GM19397 (cell line): ENCODE results near the gene SENP5.

ENCODE experiments used
- ATAC-seq: cut with Tn5 transposase; IDR thresholded peaks from one replicate; pipeline ENCODE4 v1.9.1; 2021; ENCODE audit warnings: mild to moderate bottlenecking, moderate library complexity; ENCODE audit not compliant: unreplicated experiment

The SENP5 gene

DNA sequence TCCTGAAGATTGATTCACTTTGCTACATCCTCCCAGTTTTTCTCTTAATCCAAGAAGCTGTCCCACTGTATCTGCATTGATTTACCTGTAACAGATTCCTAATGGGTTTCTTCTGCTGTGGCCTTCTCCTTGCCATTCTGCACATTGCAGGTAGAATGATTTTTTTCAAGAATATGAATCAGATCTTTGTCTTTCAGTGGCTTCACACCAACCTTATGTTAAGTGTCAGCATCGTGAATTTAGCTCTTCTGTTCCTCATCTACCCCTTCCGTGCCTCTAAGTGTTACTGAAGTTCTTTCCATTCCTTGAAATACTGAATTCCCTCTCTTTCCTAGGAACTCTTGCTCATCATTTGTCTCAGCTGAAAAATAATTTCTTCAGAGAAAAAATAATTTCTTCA is 7.5 kb downstream of the SENP5 start:
- no peak for ATAC-seq

GRCh38 chr3:196883361-196883760 is 15.6 kb downstream of the SENP5 start:
- no peak for ATAC-seq

GRCh38 chr3:196886144-196886543 is 18.4 kb downstream of the SENP5 start:
- ATAC-seq, result no peak

- ATAC-seq, result no peak
Observed at GRCh38 chr3:196889844-196890708, 22.4 kb downstream of the SENP5 start.

GRCh38 chr3:196894557-196895295 is 27.0 kb downstream of the SENP5 start:
- no peak for ATAC-seq

DNA sequence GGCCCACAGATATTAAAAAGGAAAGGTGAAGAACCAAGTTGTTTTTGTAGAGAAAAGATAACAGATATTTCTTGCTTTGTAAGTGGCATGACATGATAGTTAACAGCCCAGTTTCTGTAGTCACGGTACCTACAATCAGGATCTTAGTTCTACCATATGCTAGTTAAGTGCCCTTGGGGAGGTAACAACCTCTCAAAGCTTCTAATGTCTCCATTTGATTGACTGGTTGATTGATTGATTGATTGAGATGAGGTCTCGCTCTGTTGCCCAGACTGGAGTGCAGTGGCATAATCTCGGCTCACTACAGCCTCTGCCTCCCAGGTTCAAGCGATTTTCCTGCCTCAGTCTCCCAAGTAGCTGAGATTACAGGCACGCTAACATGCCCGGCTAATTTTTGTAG is 28.5 kb downstream of the SENP5 start:
- no peak for ATAC-seq

GRCh38 chr3:196901768-196902167 is 34.0 kb downstream of the SENP5 start:
- ATAC-seq, result no peak

GRCh38 chr3:196902296-196902695 is 34.6 kb downstream of the SENP5 start:
- ATAC-seq, result no peak

- no peak for ATAC-seq
Observed at GRCh38 chr3:196903740-196904139, 36.0 kb downstream of the SENP5 start.

- ATAC-seq, result no peak
Observed at GRCh38 chr3:196914866-196915265, 47.1 kb downstream of the SENP5 start.

DNA sequence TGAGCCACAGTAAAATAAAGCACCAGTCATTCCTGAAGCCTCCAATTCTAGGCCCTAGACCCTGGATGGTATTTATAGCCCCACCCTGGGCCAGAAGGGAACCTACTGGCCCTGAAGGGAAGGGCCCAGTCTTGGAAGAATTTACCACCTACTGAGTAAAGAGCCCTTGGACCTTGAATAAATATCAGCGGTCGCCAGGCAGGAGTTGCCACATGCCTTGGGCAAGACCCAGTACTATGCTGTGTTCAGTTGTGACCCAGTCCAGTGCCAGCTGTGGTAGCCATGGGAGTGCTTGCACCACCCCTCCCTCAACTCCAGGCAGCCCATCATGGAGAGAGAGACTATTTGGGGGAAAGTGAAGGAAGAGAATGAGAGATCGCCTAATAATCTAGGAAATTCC is 47.7 kb downstream of the SENP5 start:
- ATAC-seq, result no peak

DNA sequence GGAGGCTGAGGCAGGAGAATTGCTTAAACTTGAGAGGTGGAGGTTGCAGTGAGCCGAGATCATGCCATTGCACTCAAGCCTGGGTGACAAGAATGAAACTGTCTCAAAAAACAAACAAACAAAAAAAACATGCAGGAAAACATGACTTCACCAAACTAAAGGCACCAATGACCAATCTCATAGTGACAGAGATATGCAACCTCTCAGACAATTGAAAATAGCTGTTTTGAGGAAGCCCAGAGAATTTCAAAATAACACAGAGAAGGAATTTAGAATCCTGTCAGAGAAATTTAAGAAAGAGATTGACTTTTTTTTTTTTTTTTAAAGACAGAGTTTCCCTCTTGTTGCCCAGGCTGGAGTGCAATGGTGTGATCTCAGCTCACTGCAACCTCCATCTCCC is 48.5 kb downstream of the SENP5 start:
- no peak for ATAC-seq

DNA sequence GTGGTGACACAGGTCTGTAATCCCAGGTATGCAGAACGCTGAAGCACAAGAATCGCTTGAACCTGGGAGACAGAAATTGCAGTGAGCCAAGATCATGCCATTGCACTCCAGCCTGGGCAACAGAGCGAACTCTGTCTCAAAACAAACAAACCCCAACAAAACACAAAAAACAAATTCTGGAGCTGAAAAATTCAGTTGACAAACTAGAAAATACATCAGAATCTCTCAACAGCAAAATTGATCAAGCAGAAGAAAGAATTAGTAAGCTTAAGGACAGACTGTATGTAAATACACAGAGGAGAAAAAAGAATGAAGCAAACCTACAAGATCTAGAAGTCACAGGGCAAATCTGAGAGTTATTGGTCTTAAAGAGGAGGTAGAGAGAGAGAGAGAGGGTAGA is 49.3 kb downstream of the SENP5 start:
- ATAC-seq, result no peak

- no peak for ATAC-seq
Observed at GRCh38 chr3:196918968-196919367, 51.2 kb downstream of the SENP5 start.

DNA sequence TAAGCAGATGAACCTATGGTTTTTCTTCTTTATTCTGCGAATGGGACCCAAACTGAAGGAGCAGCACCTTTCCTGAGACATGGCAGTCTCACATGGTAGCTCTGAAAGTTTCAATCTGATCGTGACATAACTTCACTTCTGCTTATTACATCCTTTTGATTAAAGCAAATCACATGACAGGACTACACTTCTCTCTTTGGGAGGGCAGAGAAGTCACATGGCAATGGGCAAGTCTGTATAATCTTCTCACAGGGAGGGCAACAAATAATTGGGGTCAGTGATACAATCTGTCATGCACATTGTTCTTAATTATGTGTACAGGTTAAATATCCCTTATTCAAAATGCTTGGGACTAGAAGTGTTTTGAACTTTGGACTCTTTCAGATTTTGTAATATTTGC is 53.0 kb downstream of the SENP5 start:
- ATAC-seq, result no peak

DNA sequence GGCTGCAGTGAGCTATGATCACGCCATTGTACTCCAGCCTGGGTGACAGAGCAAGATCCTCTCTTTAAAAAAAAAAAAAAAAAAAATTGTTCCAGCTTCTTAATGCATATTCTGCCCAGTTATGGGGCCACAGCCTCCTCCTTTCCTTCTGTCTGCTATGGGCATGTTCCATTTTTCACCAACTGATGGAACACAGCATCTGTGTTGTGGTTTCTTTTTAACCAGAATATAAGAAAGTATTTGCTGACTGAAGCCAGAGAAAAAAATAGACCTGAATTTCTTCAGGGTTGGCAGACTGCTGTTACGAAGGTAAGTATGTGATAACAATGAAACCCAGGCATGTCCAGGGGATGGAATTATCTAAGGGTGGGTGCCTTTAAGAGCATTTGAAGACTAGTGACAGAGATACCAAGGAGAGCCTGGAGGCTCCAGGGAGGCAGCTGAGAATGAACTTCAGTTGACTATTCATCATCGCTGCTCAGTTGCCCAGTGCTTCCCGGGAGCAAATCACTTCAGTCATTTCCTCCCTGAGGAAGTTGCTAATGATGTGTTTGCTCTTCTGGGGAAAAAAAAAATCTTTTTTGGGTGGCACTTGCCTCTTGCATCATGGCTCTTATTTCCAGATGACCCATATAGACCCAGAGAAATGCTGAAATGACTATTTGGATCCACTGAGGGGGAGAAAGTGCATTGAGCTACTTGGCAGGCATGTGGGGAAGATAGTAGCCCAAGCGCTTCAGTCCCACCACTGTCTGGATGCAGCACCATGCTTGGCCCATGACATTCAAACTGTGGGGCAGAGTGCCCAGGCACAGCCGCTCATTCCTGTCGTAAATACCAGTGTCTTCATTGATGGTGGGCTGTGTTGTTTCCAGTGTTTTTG is 60.1 kb downstream of the SENP5 start:
- no peak for ATAC-seq

GRCh38 chr3:196931157-196931556 is 63.4 kb downstream of the SENP5 start:
- ATAC-seq, result no peak

- no peak for ATAC-seq
Observed at GRCh38 chr3:196931828-196932587, 64.3 kb downstream of the SENP5 start.

- no peak for ATAC-seq
Observed at GRCh38 chr3:196932600-196932999, 64.9 kb downstream of the SENP5 start.

- ATAC-seq, result no peak
Observed at GRCh38 chr3:196936288-196936687, 68.6 kb downstream of the SENP5 start.

- no peak for ATAC-seq
Observed at GRCh38 chr3:196938124-196938523, 70.4 kb downstream of the SENP5 start.
